ENCODE measurements around the gene PSMB7. TPM values are rescaled to one million over a fixed set of nuclear protein-coding genes. Genes with fewer than 3 reads are reported as not detected.

The PSMB7 gene
- total and polyA plus RNA-seq, 2 of the 8 experiments (the other 6 are each of a cell fraction or from before 2014, with no cell fraction given) = 222 to 357 TPM

DNA sequence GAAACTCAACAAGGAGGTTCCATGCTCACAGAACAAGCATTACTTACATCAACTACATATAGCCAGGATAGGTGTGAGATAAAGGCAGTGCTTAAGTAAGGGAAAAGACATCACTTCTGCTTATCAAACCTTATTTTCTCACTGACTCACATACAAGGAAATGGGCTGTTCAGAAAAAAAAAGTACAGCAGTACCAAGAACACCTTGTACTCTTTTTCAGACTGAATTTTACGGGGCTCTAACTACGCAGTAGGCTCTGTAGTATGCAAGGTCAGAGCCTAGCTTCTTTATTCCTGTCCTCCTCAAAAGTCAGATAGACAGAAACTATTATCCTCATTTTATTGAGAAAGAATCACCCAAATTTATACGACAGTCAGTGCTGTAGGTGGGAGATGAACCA lies 5.8 kb downstream of the PSMB7 start (continued):
- TF ChIP-seq, protein P1, sequence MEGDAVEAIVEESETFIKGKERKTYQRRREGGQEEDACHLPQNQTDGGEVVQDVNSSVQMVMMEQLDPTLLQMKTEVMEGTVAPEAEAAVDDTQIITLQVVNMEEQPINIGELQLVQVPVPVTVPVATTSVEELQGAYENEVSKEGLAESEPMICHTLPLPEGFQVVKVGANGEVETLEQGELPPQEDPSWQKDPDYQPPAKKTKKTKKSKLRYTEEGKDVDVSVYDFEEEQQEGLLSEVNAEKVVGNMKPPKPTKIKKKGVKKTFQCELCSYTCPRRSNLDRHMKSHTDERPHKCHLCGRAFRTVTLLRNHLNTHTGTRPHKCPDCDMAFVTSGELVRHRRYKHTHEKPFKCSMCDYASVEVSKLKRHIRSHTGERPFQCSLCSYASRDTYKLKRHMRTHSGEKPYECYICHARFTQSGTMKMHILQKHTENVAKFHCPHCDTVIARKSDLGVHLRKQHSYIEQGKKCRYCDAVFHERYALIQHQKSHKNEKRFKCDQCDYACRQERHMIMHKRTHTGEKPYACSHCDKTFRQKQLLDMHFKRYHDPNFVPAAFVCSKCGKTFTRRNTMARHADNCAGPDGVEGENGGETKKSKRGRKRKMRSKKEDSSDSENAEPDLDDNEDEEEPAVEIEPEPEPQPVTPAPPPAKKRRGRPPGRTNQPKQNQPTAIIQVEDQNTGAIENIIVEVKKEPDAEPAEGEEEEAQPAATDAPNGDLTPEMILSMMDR (IDR thresholded peaks at IDR 0.05; ENCODE audit: control extremely low read depth in 1 of 3, insufficient read depth in 1 of 3, low read depth in 1 of 3, low read length in 3 of 3) = no peak
- TF ChIP-seq RXRA (IDR thresholded peaks at IDR 0.05; ENCODE audit: insufficient read depth, low read depth, low read length) (no peak), BCL11A (IDR thresholded peaks at IDR 0.05; ENCODE audit: low read depth in 2 of 2, low read length in 2 of 2) (no peak), KDM4A (IDR thresholded peaks at IDR 0.05; ENCODE audit: low read depth, low read length, severe bottlenecking) (no peak), KDM1A (IDR thresholded peaks at IDR 0.05; ENCODE audit: borderline replicate concordance, low read length) (no peak), ZNF274 (IDR thresholded peaks at IDR 0.05; ENCODE audit: borderline replicate concordance, extremely low read depth, low read length) (no peak)
- TF ChIP-seq, protein P2, sequence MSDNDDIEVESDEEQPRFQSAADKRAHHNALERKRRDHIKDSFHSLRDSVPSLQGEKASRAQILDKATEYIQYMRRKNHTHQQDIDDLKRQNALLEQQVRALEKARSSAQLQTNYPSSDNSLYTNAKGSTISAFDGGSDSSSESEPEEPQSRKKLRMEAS (IDR thresholded peaks at IDR 0.05) = no peak

Data from H1 (cell line).